K562 (cell line): ENCODE data around the gene SRPK3. TPM values are rescaled to one million over a fixed set of nuclear protein-coding genes. Genes with fewer than 3 reads are reported as not detected.

Source experiments
- ATAC-seq: fragments of 200-7000 bp; cut with Tn5 transposase; 3 replicates; pipeline ENCODE4 v1.9.1; 2020; ENCODE audit warnings: moderate library complexity
- BruUV-seq: library from RNA; stranded (reverse); fragments of 400-500 nt; replicated peaks from 2 replicates; lab custom pipeline; 2021; lab: Mats Ljungman, UMichigan
- CTCF ChIA-PET: fragments of 300-600 bp; formaldehyde crosslinking; extraction: SDS; loops from one replicate; lab custom pipeline; 2021; ENCODE audit warnings: low intra/inter-chr PET ratio; lab: Yijun Ruan, JAX
- POLR2A ChIA-PET: fragments of 300-600, 350-650 bp; sonication (Branson Sonifier 250); formaldehyde crosslinking; extraction: SDS; loops from one replicate; lab custom pipeline; 2021; ENCODE audit warnings: antibody characterized with exemption, inconsistent platforms; lab: Yijun Ruan, JAX
- DNase-seq, 4 experiments: peaks; one replicate each; pipeline versions ENCODE4 v3.0.0 to v3.0.0-alpha.2; 2011 to 2018; ENCODE audit warnings: low spot score in 3 of 4, mixed read lengths in 3 of 4; ENCODE audit errors: extremely low read depth in 1 of 4
- FAIRE-seq: peaks from 2 replicates; lab custom pipeline; 2011; peaks lifted over from hg19 to GRCh38; lab: Jason Lieb, UNC
- H2AFZ ChIP-seq: 2 replicates; pipeline ENCODE4 v1.6.0; 2011; ENCODE audit warnings: low read depth, low read length, control low read depth, inconsistent platforms
- H3K27ac ChIP-seq: fragments of 200-600 bp; 3 replicates; pipeline ENCODE4 v1.8.0; 2011; ENCODE audit warnings: low read depth, mild to moderate bottlenecking, control low read depth, inconsistent platforms, low read length, moderate library complexity, mixed read lengths; ENCODE audit errors: extremely low read depth
- H3K27me3 ChIP-seq, 2 experiments: fragments of 300-600 bp in 1 of 2; 2 replicates in 1 of 2; 3 replicates in 1 of 2; pipeline versions ENCODE4 v1.6.0 to v1.8.0; 2011; ENCODE audit warnings: inconsistent platforms in 2 of 2, low read length in 2 of 2, mild to moderate bottlenecking in 1 of 2, mixed read lengths in 1 of 2, moderate library complexity in 1 of 2; ENCODE audit not compliant: control insufficient read depth in 2 of 2, insufficient read depth in 2 of 2
- H3K36me3 ChIP-seq: fragments of 300-600 bp; 3 replicates; pipeline ENCODE4 v1.8.0; 2011; ENCODE audit warnings: mild to moderate bottlenecking, low read length, inconsistent platforms; ENCODE audit not compliant: control insufficient read depth, insufficient read depth
- H3K4me1 ChIP-seq, 2 experiments: fragments of 200-600 bp in 1 of 2; replicated peaks in 1 of 2; 2 replicates in 1 of 2; 3 replicates in 1 of 2; pipeline versions ENCODE4 v1.5.1 to v1.8.0; 2011; ENCODE audit warnings: inconsistent platforms in 2 of 2, low read length in 2 of 2, mild to moderate bottlenecking in 1 of 2, mixed read lengths in 1 of 2, moderate library complexity in 1 of 2; ENCODE audit not compliant: control insufficient read depth in 2 of 2, insufficient read depth in 2 of 2
- H3K4me2 ChIP-seq: 2 replicates; pipeline ENCODE4 v1.6.1; 2011; ENCODE audit warnings: low read length, control low read depth, inconsistent platforms, mixed read lengths; ENCODE audit not compliant: insufficient read depth
- H3K4me3 ChIP-seq: fragments of 200-600 bp; sonication (generic), shearing (Covaris generic); 2 replicates; pipeline ENCODE4 v1.5.1; 2016; ENCODE audit warnings: control low read depth, inconsistent platforms
- H3K79me2 ChIP-seq: fragments of 200-600 bp; 3 replicates; pipeline ENCODE4 v1.8.0; 2011; ENCODE audit warnings: low read length, inconsistent platforms; ENCODE audit not compliant: control insufficient read depth, insufficient read depth
- H3K9ac ChIP-seq, 2 experiments: 2 replicates each; pipeline versions ENCODE4 v1.6.0 to v1.6.1; 2011; ENCODE audit warnings: low read depth in 2 of 2, low read length in 2 of 2, control low read depth in 1 of 2, inconsistent platforms in 1 of 2, mild to moderate bottlenecking in 1 of 2, mixed read lengths in 1 of 2; ENCODE audit not compliant: insufficient read depth in 1 of 2
- H3K9me1 ChIP-seq: one replicate; pipeline ENCODE4 v1.6.0; 2011; ENCODE audit warnings: inconsistent platforms, mild to moderate bottlenecking, low read length, moderate library complexity; ENCODE audit not compliant: control insufficient read depth, insufficient read depth
- H3K9me3 ChIP-seq: replicated peaks from 2 replicates; pipeline ENCODE4 v1.5.1; 2011; ENCODE audit warnings: low read depth, low read length, inconsistent platforms; ENCODE audit not compliant: control insufficient read depth, insufficient read depth
- H4K20me1 ChIP-seq: replicated peaks from 2 replicates; pipeline ENCODE4 v1.6.1; 2011; ENCODE audit warnings: low read length, inconsistent platforms, mixed read lengths; ENCODE audit not compliant: control insufficient read depth, insufficient read depth
- HMG20B ChIP-seq: fragments of 250-450 bp; sonication (Bioruptor Pico); IDR thresholded peaks from 2 replicates; pipeline ENCODE4 v1.5.0; 2021; ENCODE audit warnings: mild to moderate bottlenecking
- MYNN ChIP-seq, 2 experiments: sonication (generic); formaldehyde crosslinking in 1 of 2; IDR thresholded peaks; 2 replicates each; pipeline versions ENCODE4 v1.5.0 to v1.6.1; 2016 to 2020; ENCODE audit warnings: antibody characterized with exemption in 1 of 2, missing genetic modification reagents in 1 of 2
- NFRKB ChIP-seq: fragments of 450-650 bp; IDR thresholded peaks from 2 replicates; pipeline ENCODE4 v1.6.1; 2016; ENCODE audit warnings: low read depth
- POLR2AphosphoS2 ChIP-seq: IDR thresholded peaks from 2 replicates; pipeline ENCODE4 v1.6.1; 2012; ENCODE audit warnings: low read length, improper control_type of control experiment
- POLR2G ChIP-seq: fragments of 200-400 bp; formaldehyde crosslinking; IDR thresholded peaks from 2 replicates; pipeline ENCODE4 v1.6.1; 2017; ENCODE audit warnings: low read depth, mild to moderate bottlenecking, antibody characterized with exemption, low read length, moderate library complexity
- WGBS: fragments of 100-300 bp; shearing (Covaris generic); methylation state at CpG from one replicate; pipeline ENCODE4 v1.1.6; 2016; ENCODE audit warnings: low coverage, mixed read lengths; ENCODE audit not compliant: insufficient coverage; ENCODE audit errors: missing lambda C conversion rate; 5-methylcytosine and 5-hydroxymethylcytosine counted together
- in situ Hi-C: fragments of 300-500 bp; cut with MboI; formaldehyde crosslinking; loops from 4 replicates; pipeline ENCODE4 v1.15.0; 2018; ENCODE audit warnings: inconsistent platforms, mixed read lengths
- intact Hi-C: fragments of 100-400 bp; cut with micrococcal nuclease; formaldehyde crosslinking; loops from 2 replicates; pipeline ENCODE4 v1.14.2; 2022
- polyA plus RNA-seq, 8 experiments: library from polyadenylated mRNA; depleted of rRNA in 4 of 8; stranded (reverse) in 5 of 8; unstranded in 3 of 8; fragments of >200 nt; fragmentation: Nextera tagmentation in 2 of 8; fragmentation: Illumina TruSeq in 1 of 8; extraction: Ambion mirVana in 2 of 8; extraction: Trizol in 1 of 8; gene quantifications; 2 replicates each; pipeline versions ENCODE4 v1.2.1 to v1.2.3, GENCODE V29; 2011 to 2014; ENCODE audit warnings: inconsistent platforms in 1 of 8, missing spikeins in 1 of 8
- total RNA-seq, 7 experiments: library from RNA; depleted of rRNA in 6 of 7; stranded (reverse); fragments of >200 nt in 6 of 7; fragmentation: Illumina TruSeq in 2 of 7; extraction: Trizol in 2 of 7; gene quantifications; 2 replicates each; pipeline versions ENCODE4 v1.2.1 to v1.2.3, GENCODE V29; 2011 to 2021; ENCODE audit warnings: low replicate concordance in 1 of 7

SRPK3 gene
- total and polyA plus RNA-seq, 9 of the 15 experiments (the other 6 are each of a cell fraction or from before 2014, with no cell fraction given): 0.01 to 0.09 (median 0.04) TPM; not detected in 2

DNA sequence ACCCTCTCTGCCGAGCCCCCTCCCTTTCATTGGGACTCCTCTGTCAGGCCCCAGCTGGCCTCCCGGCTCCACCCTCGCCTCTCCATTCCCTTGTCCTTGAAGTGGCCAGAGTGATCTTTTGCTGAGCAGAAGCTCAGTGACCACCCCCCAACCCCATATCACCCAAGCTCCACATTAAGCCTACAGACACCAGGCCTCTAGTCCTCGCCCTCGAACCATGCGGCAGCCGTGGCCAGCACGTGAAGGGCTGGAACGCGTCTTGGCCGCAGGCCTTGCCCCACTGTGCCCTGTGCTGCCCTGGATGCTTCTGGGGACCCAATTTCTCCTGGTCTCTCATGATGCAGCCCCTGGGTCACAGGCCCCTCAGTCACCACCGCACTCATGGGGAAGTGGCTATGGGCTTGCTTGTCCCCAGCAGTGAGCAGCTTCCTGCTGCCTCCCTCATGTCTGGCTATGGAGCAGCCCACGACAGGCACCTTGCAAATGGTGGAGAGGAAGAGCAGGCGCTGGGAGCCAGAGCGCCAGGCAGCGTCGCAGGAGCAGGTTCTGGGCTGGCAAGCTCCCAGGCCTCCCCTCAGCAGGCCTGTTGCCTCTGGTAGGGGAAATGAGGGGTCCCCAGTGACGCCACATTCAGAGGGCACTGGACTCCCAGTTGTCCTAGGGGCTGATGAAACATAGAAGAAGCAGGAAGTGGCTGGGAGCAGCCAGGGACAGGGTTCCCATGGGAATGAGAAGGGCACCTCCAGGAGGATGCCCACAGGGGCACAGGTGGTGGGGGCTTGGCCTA lies 757 bp upstream of the SRPK3 start:
- no peak for DNase-seq
- Histone ChIP-seq H3K9ac (peak overlapping the region in 1 of 2 experiments; percentile 65; a peak in 2 of 4 replicates), H3K36me3 (peaks cover 8% of the 10 kb centered on the region; the same call in 1 of the 3 replicates), H3K9me1 (peaks cover 6% of the 10 kb centered on the region), H2AFZ (no peak overlapping the region), H4K20me1 (no peaks in the 10 kb centered on the region), H3K27ac (no peak overlapping the region), H3K27me3 (no peaks in the 10 kb centered on the region), H3K79me2 (no peaks in the 10 kb centered on the region), H3K4me2 (no peak overlapping the region), H3K4me1 (peaks cover 8 to 88% of the 10 kb centered on the region in 2 experiments; a peak in 4 of 5 replicates), H3K9me3 (no peaks in the 10 kb centered on the region), H3K4me3 (no peak overlapping the region)
- in situ Hi-C loops: no loop called here
- no TSS peak for BruUV-seq
- TF ChIP-seq POLR2G (peak; percentile 37; the same call in 1 of the 2 replicates), POLR2AphosphoS2 (0 out of 2 replicates have a peak, but pooled peaks have one; percentile 79), MYNN (IDR thresholded peaks at IDR 0.05) (peak; percentile 9; the same call in 1 of the 2 replicates), MYNN (CRISPR knock-in tag; IDR thresholded peaks at IDR 0.05) (no peak), HMG20B (CRISPR knock-in tag) (no peak), NFRKB (no peak)
- ATAC-seq: no peak
- CTCF ChIA-PET: no interaction called here
- WGBS: 78% methylated on average over 4 of the region's 18 CpGs
- intact Hi-C loops: no loop called here
- no peak for FAIRE-seq
- POLR2A ChIA-PET: no interaction called here
